Neural progenitor cell (in vitro differentiated cells): ENCODE measurements around the gene DEFB127. TPM values are rescaled to one million over a fixed set of nuclear protein-coding genes. Genes with fewer than 3 reads are reported as not detected.

ENCODE experiments used
- DNase-seq: peaks from one replicate; pipeline ENCODE4 v3.0.0-alpha.2; 2016; ENCODE audit warnings: low spot score
- H2AFZ ChIP-seq: fragments of 200-600 bp; sonication (generic); replicated peaks from 2 replicates; pipeline ENCODE4 v1.6.1; 2016; ENCODE audit warnings: antibody characterized with exemption
- H3F3A ChIP-seq: fragments of 200-600 bp; sonication (generic); 2 replicates; pipeline ENCODE4 v1.6.1; 2016; ENCODE audit warnings: antibody characterized with exemption, low read depth
- H3K27ac ChIP-seq: fragments of 200-600 bp; sonication (generic); 2 replicates; pipeline ENCODE4 v1.5.1; 2016; ENCODE audit warnings: mild to moderate bottlenecking
- H3K27me3 ChIP-seq: fragments of 200-600 bp; sonication (generic); 2 replicates; pipeline ENCODE4 v1.6.1; 2016; ENCODE audit warnings: mild to moderate bottlenecking, moderate library complexity
- H3K36me3 ChIP-seq: fragments of 200-600 bp; sonication (generic); 2 replicates; pipeline ENCODE4 v1.5.1; 2016
- H3K4me1 ChIP-seq: fragments of 200-600 bp; sonication (generic); 2 replicates; pipeline ENCODE4 v1.6.1; 2016; ENCODE audit warnings: mixed run types
- H3K4me2 ChIP-seq: fragments of 200-600 bp; sonication (generic); 2 replicates; pipeline ENCODE4 v1.6.1; 2016
- H3K4me3 ChIP-seq: fragments of 200-600 bp; sonication (generic); 2 replicates; pipeline ENCODE4 v1.5.1; 2016
- H3K79me2 ChIP-seq: fragments of 200-600 bp; sonication (generic); 2 replicates; pipeline ENCODE4 v1.6.1; 2016; ENCODE audit warnings: low read depth
- H3K9ac ChIP-seq: fragments of 200-600 bp; sonication (generic); 2 replicates; pipeline ENCODE4 v1.6.1; 2016
- H3K9me3 ChIP-seq: fragments of 200-600 bp; sonication (generic); 2 replicates; pipeline ENCODE4 v1.5.1; 2016; ENCODE audit warnings: low read depth
- H4K20me1 ChIP-seq: fragments of 200-600 bp; sonication (generic); 2 replicates; pipeline ENCODE4 v1.6.1; 2016; ENCODE audit warnings: low read depth
- H3K27ac Mint-ChIP-seq: 3 replicates; pipeline ENCODE4 v1.8.0; 2021; ENCODE audit warnings: mixed read lengths
- H3K27me3 Mint-ChIP-seq: 2 replicates; pipeline ENCODE4 v1.8.0; 2022; ENCODE audit warnings: low read depth, mild to moderate bottlenecking, inconsistent platforms, moderate library complexity, mixed read lengths; ENCODE audit not compliant: insufficient read depth
- H3K36me3 Mint-ChIP-seq: 3 replicates; pipeline ENCODE4 v1.8.0; 2021; ENCODE audit warnings: mixed read lengths
- H3K4me1 Mint-ChIP-seq: 3 replicates; pipeline ENCODE4 v1.8.0; 2021; ENCODE audit warnings: mixed read lengths
- H3K4me3 Mint-ChIP-seq: 3 replicates; pipeline ENCODE4 v1.8.0; 2021; ENCODE audit warnings: mild to moderate bottlenecking, moderate library complexity, mixed read lengths
- H3K9me3 Mint-ChIP-seq: 3 replicates; pipeline ENCODE4 v1.8.0; 2020; ENCODE audit warnings: mixed read lengths
- EZH2 ChIP-seq: fragments of 200-600 bp; sonication (generic); IDR thresholded peaks from 2 replicates; pipeline ENCODE4 v1.6.1; 2017; ENCODE audit warnings: antibody characterized with exemption, mild to moderate bottlenecking, moderate library complexity
- EZH2phosphoT487 ChIP-seq: fragments of 200-600 bp; sonication (generic); IDR thresholded peaks from 2 replicates; pipeline ENCODE4 v1.6.1; 2017; ENCODE audit warnings: antibody characterized with exemption
- total RNA-seq: library from RNA; depleted of rRNA; stranded (reverse); fragments of >200 nt; gene quantifications from 2 replicates; pipeline ENCODE4 v1.2.3, GENCODE V29; 2015; ENCODE audit warnings: low replicate concordance
- TF ChIP-seq, protein P1 (sequence below): fragments of 200-600 bp; sonication (generic); IDR thresholded peaks from 2 replicates; pipeline ENCODE4 v1.5.1; 2017; ENCODE audit warnings: antibody characterized with exemption, mild to moderate bottlenecking

DEFB127 gene
- total RNA-seq, 1 donor from 2014 or later = not detected

DNA sequence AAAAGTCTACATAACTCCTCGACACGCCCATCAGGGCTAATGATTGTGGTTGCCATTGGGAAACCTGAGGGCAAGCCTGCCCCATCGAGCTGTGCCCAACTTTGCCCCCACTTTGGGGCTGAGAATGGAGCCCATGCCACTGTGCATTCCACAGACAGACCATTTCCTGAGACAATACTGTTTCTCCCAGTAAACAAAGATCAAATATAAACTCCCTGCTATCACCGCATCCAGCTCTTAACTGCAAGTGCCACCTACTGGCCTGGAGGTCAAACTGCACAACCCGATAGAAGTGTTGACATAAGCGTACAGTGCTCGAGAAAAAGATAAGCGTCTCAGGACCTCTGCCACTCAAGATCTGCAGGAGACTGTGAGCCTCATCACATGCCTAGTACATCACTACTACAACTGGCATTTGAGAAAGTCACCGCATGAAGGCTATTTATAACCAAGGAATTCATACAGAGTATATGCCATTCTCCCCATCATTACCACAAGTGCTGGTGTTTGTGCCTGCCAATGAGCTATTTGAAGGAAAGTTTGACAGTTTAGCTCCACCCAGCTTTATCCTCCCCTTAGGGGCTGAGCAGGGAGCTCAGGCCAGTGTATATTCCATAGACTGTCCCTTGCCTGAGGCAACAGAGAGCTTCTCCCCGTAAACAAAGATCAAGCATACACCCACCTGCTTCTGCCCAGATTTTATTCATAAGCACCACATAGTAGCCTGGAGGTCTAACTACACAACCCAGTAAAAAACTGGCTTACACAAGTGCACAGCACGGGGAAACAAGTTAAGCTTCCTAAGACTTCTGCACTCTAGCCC, 19.4 kb upstream of the DEFB127 start:
- Histone ChIP-seq H3K27me3 (peaks cover 29% of the 10 kb centered on the region), H3K4me1 (no peaks in the 10 kb centered on the region), H3F3A (no peaks in the 10 kb centered on the region), H3K36me3 (no peaks in the 10 kb centered on the region), H3K9me3 (peaks cover 5% of the 10 kb centered on the region), H2AFZ (no peak overlapping the region), H3K27ac (no peak overlapping the region), H3K79me2 (no peaks in the 10 kb centered on the region), H3K4me3 (no peak overlapping the region), H3K4me2 (no peak overlapping the region), H4K20me1 (no peaks in the 10 kb centered on the region), H3K9ac (no peak overlapping the region)
- H3K9me3 Mint-ChIP-seq = peaks cover 14% of the 10 kb centered on the region
- no peak overlapping the region for H3K27ac Mint-ChIP-seq
- TF ChIP-seq EZH2phosphoT487 = no peak
- TF ChIP-seq, protein P1, sequence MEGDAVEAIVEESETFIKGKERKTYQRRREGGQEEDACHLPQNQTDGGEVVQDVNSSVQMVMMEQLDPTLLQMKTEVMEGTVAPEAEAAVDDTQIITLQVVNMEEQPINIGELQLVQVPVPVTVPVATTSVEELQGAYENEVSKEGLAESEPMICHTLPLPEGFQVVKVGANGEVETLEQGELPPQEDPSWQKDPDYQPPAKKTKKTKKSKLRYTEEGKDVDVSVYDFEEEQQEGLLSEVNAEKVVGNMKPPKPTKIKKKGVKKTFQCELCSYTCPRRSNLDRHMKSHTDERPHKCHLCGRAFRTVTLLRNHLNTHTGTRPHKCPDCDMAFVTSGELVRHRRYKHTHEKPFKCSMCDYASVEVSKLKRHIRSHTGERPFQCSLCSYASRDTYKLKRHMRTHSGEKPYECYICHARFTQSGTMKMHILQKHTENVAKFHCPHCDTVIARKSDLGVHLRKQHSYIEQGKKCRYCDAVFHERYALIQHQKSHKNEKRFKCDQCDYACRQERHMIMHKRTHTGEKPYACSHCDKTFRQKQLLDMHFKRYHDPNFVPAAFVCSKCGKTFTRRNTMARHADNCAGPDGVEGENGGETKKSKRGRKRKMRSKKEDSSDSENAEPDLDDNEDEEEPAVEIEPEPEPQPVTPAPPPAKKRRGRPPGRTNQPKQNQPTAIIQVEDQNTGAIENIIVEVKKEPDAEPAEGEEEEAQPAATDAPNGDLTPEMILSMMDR = peak; percentile 33
- no peak overlapping the region for H3K4me3 Mint-ChIP-seq
- H3K27me3 Mint-ChIP-seq = no peaks in the 10 kb centered on the region
- DNase-seq = no peak
- no peaks in the 10 kb centered on the region for H3K4me1 Mint-ChIP-seq
- H3K36me3 Mint-ChIP-seq = no peaks in the 10 kb centered on the region

DNA sequence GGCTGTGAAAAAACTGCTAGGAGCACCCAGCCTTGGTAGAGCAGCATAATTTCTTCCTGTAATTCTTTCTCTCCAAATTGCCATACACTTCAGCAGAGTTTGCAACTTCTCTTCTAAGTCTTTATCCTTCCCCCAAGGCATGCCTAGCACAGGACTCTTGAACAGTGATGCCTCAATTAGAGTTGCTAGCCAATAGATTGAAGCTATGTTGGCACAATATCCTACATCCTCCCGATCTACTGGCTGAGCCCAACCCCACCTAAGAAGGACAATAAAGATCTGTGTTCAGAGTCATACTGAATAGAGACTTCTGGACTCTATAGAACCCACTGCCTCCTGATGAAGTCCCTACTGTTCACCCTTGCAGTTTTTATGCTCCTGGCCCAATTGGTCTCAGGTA, 15.0 kb upstream of the DEFB127 start, which contains the start of gene DEFB126:
Gene DEFB126 (plus strand): TSS at position 301 of the 400 bp plus-strand sequence. CDS start 39 bp downstream, at position 340.
- Histone ChIP-seq H4K20me1 (no peaks in the 10 kb centered on the region), H3K9ac (no peak within 1 kb of the TSS), H3K4me2 (no peak within 1 kb of the TSS), H3K36me3 (no peaks in the 10 kb centered on the region), H3F3A (no peaks in the 10 kb centered on the region), H3K4me3 (no peak within 1 kb of the TSS), H3K79me2 (no peaks in the 10 kb centered on the region), H2AFZ (peak within 1 kb of the TSS; percentile 37), H3K27ac (no peak within 1 kb of the TSS), H3K27me3 (peaks cover 74% of the 10 kb centered on the region), H3K4me1 (peaks cover 11% of the 10 kb centered on the region), H3K9me3 (peaks cover 3% of the 10 kb centered on the region)
- H3K4me3 Mint-ChIP-seq = no peak within 1 kb of the TSS
- TF ChIP-seq, protein P1 = no peak
- no peak for TF ChIP-seq EZH2
- TF ChIP-seq EZH2phosphoT487 = no peak
- H3K36me3 Mint-ChIP-seq = no peaks in the 10 kb centered on the region
- H3K27me3 Mint-ChIP-seq = no peaks in the 10 kb centered on the region
- peaks cover 6% of the 10 kb centered on the region for H3K4me1 Mint-ChIP-seq
- H3K27ac Mint-ChIP-seq = no peak within 1 kb of the TSS
- DNase-seq = no peak
- peaks cover 6% of the 10 kb centered on the region for H3K9me3 Mint-ChIP-seq

DNA sequence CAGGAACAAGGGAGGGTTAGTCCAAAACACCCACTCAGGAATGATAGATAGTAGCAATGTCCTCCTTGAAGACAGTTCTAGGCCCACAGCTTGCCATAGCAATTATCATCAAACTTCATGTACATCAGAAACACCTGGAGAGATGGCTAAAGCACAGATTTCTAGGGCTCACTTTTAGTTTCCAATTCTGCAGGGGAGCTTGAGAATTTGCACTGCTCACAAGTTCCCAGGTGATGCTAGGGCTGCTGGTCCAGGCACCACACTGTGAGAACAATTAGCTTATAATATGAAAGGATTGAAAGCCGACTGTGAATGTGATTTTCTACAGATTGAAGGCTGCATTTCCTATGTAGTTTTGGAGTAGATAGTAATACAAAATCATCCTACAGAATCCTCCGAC, 11.4 kb upstream of the DEFB127 start:
- Mint-ChIP-seq H3K27me3 (peaks cover 2% of the 10 kb centered on the region), H3K9me3 (no peaks in the 10 kb centered on the region)

More for the DNA sequence above, 11.4 kb upstream of the DEFB127 start:
- Histone ChIP-seq H3K9ac (no peak overlapping the region), H3K27me3 (peaks cover 81% of the 10 kb centered on the region), H3K4me1 (peaks cover 11% of the 10 kb centered on the region), H3K4me2 (peak overlapping the region; percentile 36), H3F3A (no peaks in the 10 kb centered on the region), H3K9me3 (peaks cover 3% of the 10 kb centered on the region), H2AFZ (peak overlapping the region; percentile 69), H4K20me1 (no peaks in the 10 kb centered on the region), H3K79me2 (no peaks in the 10 kb centered on the region), H3K36me3 (no peaks in the 10 kb centered on the region), H3K4me3 (no peak overlapping the region), H3K27ac (no peak overlapping the region)
- Mint-ChIP-seq H3K4me3 (no peak overlapping the region), H3K4me1 (peaks cover 6% of the 10 kb centered on the region), H3K36me3 (no peaks in the 10 kb centered on the region), H3K27ac (no peak overlapping the region)
- DNase-seq = no peak
- TF ChIP-seq EZH2 (no peak), EZH2phosphoT487 (no peak)
- TF ChIP-seq, protein P1 = no peak
